K562 (cell line): Measurements from ENCODE around the gene ALOX12. TPM values are rescaled to one million over a fixed set of nuclear protein-coding genes. Genes with fewer than 3 reads are reported as not detected.
A peak's percentile ranks its signal among the peaks of the same experiment; 100 is the strongest.

Experiments used
- ATAC-seq: fragments of 200-7000 bp; cut with Tn5 transposase; 3 replicates; pipeline ENCODE4 v1.9.1; 2020; ENCODE audit warnings: moderate library complexity
- BruUV-seq: library from RNA; stranded (reverse); fragments of 400-500 nt; replicated peaks from 2 replicates; lab custom pipeline; 2021; lab: Mats Ljungman, UMichigan
- CTCF ChIA-PET: fragments of 300-600 bp; formaldehyde crosslinking; extraction: SDS; loops from one replicate; lab custom pipeline; 2021; ENCODE audit warnings: low intra/inter-chr PET ratio; lab: Yijun Ruan, JAX
- POLR2A ChIA-PET: fragments of 300-600, 350-650 bp; sonication (Branson Sonifier 250); formaldehyde crosslinking; extraction: SDS; loops from one replicate; lab custom pipeline; 2021; ENCODE audit warnings: antibody characterized with exemption, inconsistent platforms; lab: Yijun Ruan, JAX
- DNase-seq, 4 experiments: peaks; one replicate each; pipeline versions ENCODE4 v3.0.0 to v3.0.0-alpha.2; 2011 to 2018; ENCODE audit warnings: low spot score in 3 of 4, mixed read lengths in 3 of 4; ENCODE audit errors: extremely low read depth in 1 of 4
- FAIRE-seq: peaks from 2 replicates; lab custom pipeline; 2011; peaks lifted over from hg19 to GRCh38; lab: Jason Lieb, UNC
- H2AFZ ChIP-seq: 2 replicates; pipeline ENCODE4 v1.6.0; 2011; ENCODE audit warnings: low read depth, low read length, control low read depth, inconsistent platforms
- H3K27ac ChIP-seq: fragments of 200-600 bp; 3 replicates; pipeline ENCODE4 v1.8.0; 2011; ENCODE audit warnings: low read depth, mild to moderate bottlenecking, control low read depth, inconsistent platforms, low read length, moderate library complexity, mixed read lengths; ENCODE audit errors: extremely low read depth
- H3K27me3 ChIP-seq, 2 experiments: fragments of 300-600 bp in 1 of 2; 2 replicates in 1 of 2; 3 replicates in 1 of 2; pipeline versions ENCODE4 v1.6.0 to v1.8.0; 2011; ENCODE audit warnings: inconsistent platforms in 2 of 2, low read length in 2 of 2, mild to moderate bottlenecking in 1 of 2, mixed read lengths in 1 of 2, moderate library complexity in 1 of 2; ENCODE audit not compliant: control insufficient read depth in 2 of 2, insufficient read depth in 2 of 2
- H3K36me3 ChIP-seq: fragments of 300-600 bp; 3 replicates; pipeline ENCODE4 v1.8.0; 2011; ENCODE audit warnings: mild to moderate bottlenecking, low read length, inconsistent platforms; ENCODE audit not compliant: control insufficient read depth, insufficient read depth
- H3K4me1 ChIP-seq, 2 experiments: fragments of 200-600 bp in 1 of 2; replicated peaks in 1 of 2; 2 replicates in 1 of 2; 3 replicates in 1 of 2; pipeline versions ENCODE4 v1.5.1 to v1.8.0; 2011; ENCODE audit warnings: inconsistent platforms in 2 of 2, low read length in 2 of 2, mild to moderate bottlenecking in 1 of 2, mixed read lengths in 1 of 2, moderate library complexity in 1 of 2; ENCODE audit not compliant: control insufficient read depth in 2 of 2, insufficient read depth in 2 of 2
- H3K4me2 ChIP-seq: 2 replicates; pipeline ENCODE4 v1.6.1; 2011; ENCODE audit warnings: low read length, control low read depth, inconsistent platforms, mixed read lengths; ENCODE audit not compliant: insufficient read depth
- H3K4me3 ChIP-seq: fragments of 200-600 bp; sonication (generic), shearing (Covaris generic); 2 replicates; pipeline ENCODE4 v1.5.1; 2016; ENCODE audit warnings: control low read depth, inconsistent platforms
- H3K79me2 ChIP-seq: fragments of 200-600 bp; 3 replicates; pipeline ENCODE4 v1.8.0; 2011; ENCODE audit warnings: low read length, inconsistent platforms; ENCODE audit not compliant: control insufficient read depth, insufficient read depth
- H3K9ac ChIP-seq, 2 experiments: 2 replicates each; pipeline versions ENCODE4 v1.6.0 to v1.6.1; 2011; ENCODE audit warnings: low read depth in 2 of 2, low read length in 2 of 2, control low read depth in 1 of 2, inconsistent platforms in 1 of 2, mild to moderate bottlenecking in 1 of 2, mixed read lengths in 1 of 2; ENCODE audit not compliant: insufficient read depth in 1 of 2
- H3K9me1 ChIP-seq: one replicate; pipeline ENCODE4 v1.6.0; 2011; ENCODE audit warnings: inconsistent platforms, mild to moderate bottlenecking, low read length, moderate library complexity; ENCODE audit not compliant: control insufficient read depth, insufficient read depth
- H3K9me3 ChIP-seq: replicated peaks from 2 replicates; pipeline ENCODE4 v1.5.1; 2011; ENCODE audit warnings: low read depth, low read length, inconsistent platforms; ENCODE audit not compliant: control insufficient read depth, insufficient read depth
- H4K20me1 ChIP-seq: replicated peaks from 2 replicates; pipeline ENCODE4 v1.6.1; 2011; ENCODE audit warnings: low read length, inconsistent platforms, mixed read lengths; ENCODE audit not compliant: control insufficient read depth, insufficient read depth
- CCNT2 ChIP-seq: IDR thresholded peaks from 2 replicates; pipeline ENCODE4 v1.6.1; 2011; ENCODE audit warnings: borderline replicate concordance, low read depth, mild to moderate bottlenecking, moderate library complexity, mixed read lengths, low read length; ENCODE audit not compliant: insufficient read length; ENCODE audit errors: extremely low read depth
- HIVEP1 ChIP-seq: fragments of 250-450 bp; sonication (Bioruptor Pico); IDR thresholded peaks from 2 replicates; pipeline ENCODE4 v1.4.0; 2020; ENCODE audit warnings: mild to moderate bottlenecking
- KLF16 ChIP-seq: IDR thresholded peaks from 2 replicates; pipeline ENCODE4 v1.6.1; 2016; ENCODE audit warnings: antibody characterized with exemption
- MEIS2 ChIP-seq: fragments of 450-650 bp; IDR thresholded peaks from 2 replicates; pipeline ENCODE4 v1.6.1; 2014; ENCODE audit warnings: mild to moderate bottlenecking; ENCODE audit not compliant: partially characterized antibody
- MTA1 ChIP-seq: fragments of 450-650 bp; IDR thresholded peaks from 2 replicates; pipeline ENCODE4 v1.6.1; 2017; ENCODE audit warnings: borderline replicate concordance
- NFRKB ChIP-seq: fragments of 450-650 bp; IDR thresholded peaks from 2 replicates; pipeline ENCODE4 v1.6.1; 2016; ENCODE audit warnings: low read depth
- PKNOX1 ChIP-seq: fragments of 450-650 bp; IDR thresholded peaks from 2 replicates; pipeline ENCODE4 v1.6.1; 2016
- RREB1 ChIP-seq: fragments of 250-450 bp; sonication (Bioruptor Pico); IDR thresholded peaks from 2 replicates; pipeline ENCODE4 v1.4.0; 2020
- SUPT5H ChIP-seq: fragments of 450-650 bp; IDR thresholded peaks from 2 replicates; pipeline ENCODE4 v1.6.1; 2016
- TAF7 ChIP-seq: fragments of 450-650 bp; IDR thresholded peaks from 2 replicates; pipeline ENCODE4 v1.6.1; 2016; ENCODE audit warnings: missing genetic modification characterization, missing compliant biosample characterization
- ZNF175 ChIP-seq: fragments of 200-800 bp; sonication (Bioruptor generic); IDR thresholded peaks from 2 replicates; pipeline ENCODE4 v1.6.1; 2016; ENCODE audit warnings: low read depth, mild to moderate bottlenecking, missing genetic modification characterization, missing compliant biosample characterization
- ZNF277 ChIP-seq: fragments of 250-450 bp; sonication (Bioruptor Pico); IDR thresholded peaks from 2 replicates; pipeline ENCODE4 v1.8.0; 2022; ENCODE audit warnings: inconsistent platforms, mild to moderate bottlenecking, moderate library complexity, borderline replicate concordance
- WGBS: fragments of 100-300 bp; shearing (Covaris generic); methylation state at CpG from one replicate; pipeline ENCODE4 v1.1.6; 2016; ENCODE audit warnings: low coverage, mixed read lengths; ENCODE audit not compliant: insufficient coverage; ENCODE audit errors: missing lambda C conversion rate; 5-methylcytosine and 5-hydroxymethylcytosine counted together
- in situ Hi-C: fragments of 300-500 bp; cut with MboI; formaldehyde crosslinking; loops from 4 replicates; pipeline ENCODE4 v1.15.0; 2018; ENCODE audit warnings: inconsistent platforms, mixed read lengths
- intact Hi-C: fragments of 100-400 bp; cut with micrococcal nuclease; formaldehyde crosslinking; loops from 2 replicates; pipeline ENCODE4 v1.14.2; 2022
- polyA plus RNA-seq, 8 experiments: library from polyadenylated mRNA; depleted of rRNA in 4 of 8; stranded (reverse) in 5 of 8; unstranded in 3 of 8; fragments of >200 nt; fragmentation: Nextera tagmentation in 2 of 8; fragmentation: Illumina TruSeq in 1 of 8; extraction: Ambion mirVana in 2 of 8; extraction: Trizol in 1 of 8; gene quantifications; 2 replicates each; pipeline versions ENCODE4 v1.2.1 to v1.2.3, GENCODE V29; 2011 to 2014; ENCODE audit warnings: inconsistent platforms in 1 of 8, missing spikeins in 1 of 8
- total RNA-seq, 7 experiments: library from RNA; depleted of rRNA in 6 of 7; stranded (reverse); fragments of >200 nt in 6 of 7; fragmentation: Illumina TruSeq in 2 of 7; extraction: Trizol in 2 of 7; gene quantifications; 2 replicates each; pipeline versions ENCODE4 v1.2.1 to v1.2.3, GENCODE V29; 2011 to 2021; ENCODE audit warnings: low replicate concordance in 1 of 7

ALOX12 gene
- total and polyA plus RNA-seq, 9 of the 15 experiments (the other 6 are each of a cell fraction or from before 2014, with no cell fraction given), result 0.09 to 1.1 (median 0.47) TPM; not detected in 1

- CTCF ChIA-PET, result interaction anchor here (1.0 kb wide), 1 partner anchor 100 kb away, joined by 3 read pairs; no protein-coding TSS in a partner anchor
- Histone ChIP-seq H3K27me3 (no peaks in the 10 kb centered on the region), H4K20me1 (no peaks in the 10 kb centered on the region), H3K4me3 (peak overlapping the region; percentile 81), H3K9ac (peak overlapping the region; percentile 88 to 98), H3K9me3 (no peaks in the 10 kb centered on the region), H3K4me1 (peaks cover 39 to 50% of the 10 kb centered on the region in 2 experiments), H3K36me3 (peaks cover 16% of the 10 kb centered on the region; the same call in 2 of the 3 replicates), H2AFZ (peak overlapping the region; percentile 78), H3K9me1 (no peaks in the 10 kb centered on the region), H3K79me2 (peaks cover 53% of the 10 kb centered on the region), H3K27ac (peak overlapping the region; percentile 96), H3K4me2 (peak overlapping the region; percentile 100)
- POLR2A ChIA-PET, result interaction anchor here (0.6 to 1.5 kb wide), 3 partner anchors 22 to 280 kb away, joined by 3 to 4 read pairs (median 3); partner anchors contain the start of gene SLC16A13
- BruUV-seq, result no TSS peak
- FAIRE-seq (peak; percentile 82), ATAC-seq (peak; percentile 92), DNase-seq (peak; percentile 82 to 95 (median 86))
- in situ Hi-C loops (loop anchor here (5.0 kb wide), 1 partner anchor 172 kb away; no protein-coding TSS in a partner anchor), intact Hi-C loops (loop anchor here (5.0 kb wide), 1 partner anchor 347 kb away; no protein-coding TSS in a partner anchor)
- 2% methylated on average over 33 of the region's 75 CpGs for WGBS
- no peak for TF ChIP-seq ZNF277 (CRISPR knock-in tag)
- TF ChIP-seq ZNF175 (CRISPR knock-in tag), result no peak
- TF ChIP-seq MTA1, result peak; percentile 94
- 0 out of 2 replicates have a peak, but pooled peaks have one; percentile 42 for TF ChIP-seq PKNOX1
- TF ChIP-seq KLF16, result no peak
- no peak for TF ChIP-seq HIVEP1 (CRISPR knock-in tag)
- no peak for TF ChIP-seq TAF7
- 0 out of 2 replicates have a peak, but pooled peaks have one; percentile 41 for TF ChIP-seq RREB1 (CRISPR knock-in tag)
- TF ChIP-seq CCNT2, result peak; percentile 58
- TF ChIP-seq SUPT5H, result peak; percentile 88
- TF ChIP-seq NFRKB, result 0 out of 2 replicates have a peak, but pooled peaks have one; percentile 28
- TF ChIP-seq MEIS2, result no peak
Measured at GRCh38 chr17:7014261-7014994, 18.6 kb downstream of the ALOX12 start.
